Glutamatergic neuron (in vitro differentiated cells): Measurements from ENCODE around the gene EHD4. TPM values are rescaled to one million over a fixed set of nuclear protein-coding genes. Genes with fewer than 3 reads are reported as not detected.
A peak's percentile ranks its signal among the peaks of the same experiment; 100 is the strongest.

Source experiments
- DNase-seq: peaks from one replicate; pipeline ENCODE4 v3.0.0; 2022
- H3K27ac Mint-ChIP-seq: one replicate; pipeline ENCODE4 v1.8.0; 2020; ENCODE audit warnings: mild to moderate bottlenecking, mixed read lengths, inconsistent platforms; ENCODE audit not compliant: unreplicated experiment
- H3K27me3 Mint-ChIP-seq: one replicate; pipeline ENCODE4 v1.8.0; 2020; ENCODE audit warnings: mild to moderate bottlenecking, moderate library complexity, mixed read lengths, inconsistent platforms; ENCODE audit not compliant: unreplicated experiment
- H3K36me3 Mint-ChIP-seq: one replicate; pipeline ENCODE4 v1.8.0; 2020; ENCODE audit warnings: mild to moderate bottlenecking, mixed read lengths, inconsistent platforms; ENCODE audit not compliant: unreplicated experiment
- H3K4me1 Mint-ChIP-seq: one replicate; pipeline ENCODE4 v1.8.0; 2020; ENCODE audit warnings: mild to moderate bottlenecking, low read depth, mixed read lengths, inconsistent platforms; ENCODE audit not compliant: unreplicated experiment
- H3K4me3 Mint-ChIP-seq: one replicate; pipeline ENCODE4 v1.8.0; 2020; ENCODE audit warnings: mild to moderate bottlenecking, mixed read lengths, inconsistent platforms; ENCODE audit not compliant: unreplicated experiment
- H3K9me3 Mint-ChIP-seq: one replicate; pipeline ENCODE4 v1.8.0; 2020; ENCODE audit warnings: mild to moderate bottlenecking, moderate library complexity, mixed read lengths, inconsistent platforms; ENCODE audit not compliant: unreplicated experiment
- total RNA-seq: library from RNA; stranded (reverse); fragmentation: NEBNext Ultra II Directional; extraction: Animal tissue kit (Norgen Biotek cat#: 25700); gene quantifications from one replicate; pipeline ENCODE4 v1.2.1, GENCODE V29; 2021; ENCODE audit not compliant: unreplicated experiment
- TF ChIP-seq, protein P1 (sequence below): fragments of 200-600 bp; sonication (generic); IDR thresholded peaks from one replicate; pipeline ENCODE4 v1.5.0; 2021; ENCODE audit not compliant: partially characterized antibody, unreplicated experiment

EHD4 gene
- total RNA-seq, 1 donor from 2014 or later: 4.0 TPM

DNA sequence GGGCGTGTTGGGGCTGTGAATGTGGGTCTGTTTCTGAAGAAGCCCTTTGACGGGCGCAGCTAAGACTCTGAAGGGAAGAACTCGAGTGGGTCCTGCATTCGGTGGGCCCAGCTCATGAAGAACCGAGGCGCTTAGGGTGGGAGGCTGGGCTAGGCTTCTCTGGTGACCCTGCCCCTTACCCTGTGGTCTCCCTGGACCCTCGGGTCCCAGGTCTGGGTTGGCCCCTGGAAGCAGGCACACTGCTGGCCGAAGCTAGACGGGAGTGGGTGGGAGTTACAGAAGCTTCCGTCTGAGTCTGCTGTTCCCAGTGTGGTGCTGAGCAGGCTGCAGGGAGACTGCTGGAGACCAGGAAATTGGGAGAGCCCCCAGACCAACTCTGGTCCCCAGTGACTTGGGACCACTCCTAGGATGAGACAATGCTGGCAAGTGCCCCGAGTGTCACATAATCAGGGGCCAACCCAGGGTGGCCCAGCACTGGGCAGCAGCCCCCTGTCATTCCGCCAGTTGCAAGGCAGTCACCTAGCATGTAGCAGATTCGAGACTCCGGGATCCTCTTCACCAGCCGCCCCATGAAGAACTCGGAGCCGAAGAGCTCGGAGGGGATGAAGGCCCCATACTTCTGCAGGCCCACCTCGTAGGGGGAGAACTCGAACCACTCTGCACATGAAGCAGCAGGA, 16.7 kb upstream of the EHD4 start:
- H3K4me1 Mint-ChIP-seq: no peaks in the 10 kb centered on the region
- H3K36me3 Mint-ChIP-seq: no peaks in the 10 kb centered on the region
- peaks cover 2% of the 10 kb centered on the region for H3K9me3 Mint-ChIP-seq
- TF ChIP-seq, protein P1, sequence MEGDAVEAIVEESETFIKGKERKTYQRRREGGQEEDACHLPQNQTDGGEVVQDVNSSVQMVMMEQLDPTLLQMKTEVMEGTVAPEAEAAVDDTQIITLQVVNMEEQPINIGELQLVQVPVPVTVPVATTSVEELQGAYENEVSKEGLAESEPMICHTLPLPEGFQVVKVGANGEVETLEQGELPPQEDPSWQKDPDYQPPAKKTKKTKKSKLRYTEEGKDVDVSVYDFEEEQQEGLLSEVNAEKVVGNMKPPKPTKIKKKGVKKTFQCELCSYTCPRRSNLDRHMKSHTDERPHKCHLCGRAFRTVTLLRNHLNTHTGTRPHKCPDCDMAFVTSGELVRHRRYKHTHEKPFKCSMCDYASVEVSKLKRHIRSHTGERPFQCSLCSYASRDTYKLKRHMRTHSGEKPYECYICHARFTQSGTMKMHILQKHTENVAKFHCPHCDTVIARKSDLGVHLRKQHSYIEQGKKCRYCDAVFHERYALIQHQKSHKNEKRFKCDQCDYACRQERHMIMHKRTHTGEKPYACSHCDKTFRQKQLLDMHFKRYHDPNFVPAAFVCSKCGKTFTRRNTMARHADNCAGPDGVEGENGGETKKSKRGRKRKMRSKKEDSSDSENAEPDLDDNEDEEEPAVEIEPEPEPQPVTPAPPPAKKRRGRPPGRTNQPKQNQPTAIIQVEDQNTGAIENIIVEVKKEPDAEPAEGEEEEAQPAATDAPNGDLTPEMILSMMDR: no peak
- H3K27me3 Mint-ChIP-seq: peaks cover 5% of the 10 kb centered on the region
- no peak overlapping the region for H3K4me3 Mint-ChIP-seq
- no peak overlapping the region for H3K27ac Mint-ChIP-seq
- DNase-seq: no peak

DNA sequence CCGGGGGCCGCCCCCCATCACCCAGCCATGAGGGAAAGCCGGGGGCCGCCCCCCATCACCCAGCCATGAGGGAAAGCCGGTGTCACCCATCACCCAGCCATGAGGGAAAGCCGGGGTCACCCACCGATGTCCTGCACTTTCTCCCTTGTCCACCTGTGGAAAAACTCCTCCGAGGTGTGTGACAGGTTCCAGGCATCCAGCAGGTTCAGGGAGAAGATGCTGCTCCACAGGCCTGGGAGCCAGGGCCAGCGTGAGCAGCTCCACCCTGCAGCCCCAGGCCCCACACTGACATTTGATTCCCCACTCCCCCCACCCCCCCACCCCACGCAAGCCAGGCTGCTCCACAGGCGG, 15.5 kb upstream of the EHD4 start:
- peak; percentile 9 for DNase-seq
- Mint-ChIP-seq H3K27ac (no peak overlapping the region), H3K9me3 (peaks cover 2% of the 10 kb centered on the region)

DNA sequence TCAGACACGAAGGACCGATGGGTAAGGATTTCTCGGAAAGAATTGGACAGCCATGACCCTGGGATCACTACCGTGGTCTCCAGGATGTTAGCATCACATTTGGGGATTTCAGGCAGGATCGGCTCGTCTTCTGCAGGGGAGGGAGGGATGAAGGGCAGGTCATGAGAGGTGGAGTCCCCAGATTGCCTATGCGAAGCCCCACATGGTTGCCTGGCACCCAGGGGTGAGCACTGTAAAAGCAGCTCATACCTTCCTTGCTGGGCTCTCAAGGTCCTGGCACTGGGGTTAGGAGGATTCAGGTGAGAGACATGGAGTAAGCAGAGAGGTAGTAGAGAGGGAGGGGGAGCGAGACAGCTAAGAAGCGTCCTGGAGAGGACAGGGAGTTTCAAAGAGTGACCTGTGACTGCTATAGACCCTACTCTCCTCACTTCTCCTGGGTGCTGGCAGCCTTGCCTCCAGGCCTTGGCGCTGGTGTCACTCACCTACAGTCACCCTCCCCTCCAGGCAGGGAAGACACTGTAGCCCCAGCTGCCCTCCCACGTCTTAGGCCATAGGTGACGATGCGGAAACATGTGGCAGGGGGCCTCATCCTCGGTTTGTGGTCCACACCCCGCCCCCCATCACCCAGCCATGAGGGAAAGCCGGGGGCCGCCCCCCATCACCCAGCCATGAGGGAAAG, 15.0 kb upstream of the EHD4 start:
- TF ChIP-seq, protein P1: no peak
- no peak for DNase-seq
- Mint-ChIP-seq H3K9me3 (peaks cover 2% of the 10 kb centered on the region), H3K27ac (no peak overlapping the region), H3K4me3 (no peak overlapping the region), H3K36me3 (no peaks in the 10 kb centered on the region), H3K27me3 (peaks cover 5% of the 10 kb centered on the region), H3K4me1 (no peaks in the 10 kb centered on the region)

More for the DNA sequence above, 15.5 kb upstream of the EHD4 start:
- Mint-ChIP-seq H3K27me3 (peaks cover 5% of the 10 kb centered on the region), H3K4me3 (no peak overlapping the region), H3K4me1 (no peaks in the 10 kb centered on the region), H3K36me3 (no peaks in the 10 kb centered on the region)
- TF ChIP-seq, protein P1: no peak

DNA sequence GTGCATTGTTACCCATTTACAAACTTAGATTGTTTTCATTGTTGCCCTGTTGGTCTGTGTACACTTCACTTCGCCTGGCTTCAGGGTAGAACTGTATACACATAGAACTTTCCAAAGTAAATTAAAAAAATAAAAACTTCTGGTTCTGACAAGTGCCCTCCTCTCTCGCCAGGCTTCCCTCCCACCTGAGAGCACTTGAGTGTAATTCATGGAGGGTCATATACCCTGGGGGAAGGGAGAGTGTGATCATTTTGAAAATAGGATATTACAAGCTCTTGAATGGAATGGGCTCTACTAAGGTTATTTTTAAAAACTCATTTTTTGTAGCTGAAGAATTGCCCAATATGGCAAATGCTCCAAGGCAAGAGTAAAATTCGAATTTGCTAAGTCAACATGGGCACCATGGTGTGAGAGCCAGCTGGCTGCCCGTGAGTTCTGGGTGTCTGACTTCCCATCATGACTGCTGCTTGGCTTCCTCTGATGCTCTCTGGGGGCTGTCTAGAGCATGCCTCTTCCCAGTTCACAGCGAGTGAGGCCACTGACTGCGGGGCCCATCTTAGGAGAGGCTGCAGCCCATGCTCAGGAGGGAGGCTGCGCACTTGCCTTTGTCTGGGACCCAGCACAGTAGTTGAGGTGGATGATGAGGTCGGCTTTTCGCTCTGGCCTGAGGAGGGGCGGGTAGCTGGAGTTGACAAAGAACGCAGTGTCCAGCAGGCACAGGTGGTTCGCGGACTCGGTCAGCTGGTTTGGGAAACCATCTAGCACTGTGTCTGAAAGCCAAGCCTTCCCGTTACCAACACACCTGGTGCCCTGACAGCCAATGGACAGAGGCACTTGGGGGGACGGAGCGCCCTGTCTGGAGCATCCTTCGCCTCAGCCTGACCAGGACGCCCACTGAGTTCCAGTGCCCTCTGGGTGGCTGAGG, 13.1 kb upstream of the EHD4 start:
- peaks cover 1% of the 10 kb centered on the region for H3K27me3 Mint-ChIP-seq
- no peak for DNase-seq
- no peaks in the 10 kb centered on the region for H3K4me1 Mint-ChIP-seq
- H3K9me3 Mint-ChIP-seq: peaks cover 2% of the 10 kb centered on the region
- H3K4me3 Mint-ChIP-seq: no peak overlapping the region
- TF ChIP-seq, protein P1: no peak
- no peak overlapping the region for H3K27ac Mint-ChIP-seq
- no peaks in the 10 kb centered on the region for H3K36me3 Mint-ChIP-seq
